ENCODE results near the gene CDC42BPA.

CDC42BPA gene

GRCh38 chr1:227072991-227073390, 245.3 kb downstream of the CDC42BPA start:
- no peak for DNase-seq
- H2BK5ac ChIP-seq (ENCODE audit: low read depth, low read length, poor library complexity) = no peak overlapping the region

GRCh38 chr1:227071895-227072587, 246.3 kb downstream of the CDC42BPA start:
- H3K14ac ChIP-seq (ENCODE audit: low read length) = no peak overlapping the region
- H3K4me1 ChIP-seq (ENCODE audit: control insufficient read depth in 1 of 2, insufficient read depth in 2 of 2, low read length in 2 of 2) = no peaks in the 10 kb centered on the region
- no peak overlapping the region for H3K4me3 ChIP-seq (ENCODE audit: low read depth, low read length)
- no peak overlapping the region for H3K23ac ChIP-seq (ENCODE audit: low read length)
- no CpG with 5 or more reads among the region's 4 CpGs for WGBS (ENCODE audit: extremely low coverage, insufficient coverage, insufficient read length)
- no peak overlapping the region for H4K8ac ChIP-seq (ENCODE audit: low read depth, low read length)
- H3K4me2 ChIP-seq (ENCODE audit: low read length) = no peak overlapping the region
- no peak overlapping the region for H2AFZ ChIP-seq (ENCODE audit: insufficient read depth, low read length, poor library complexity)
- H3K36me3 ChIP-seq (ENCODE audit: control insufficient read depth in 1 of 2, insufficient read depth in 2 of 2, low read length in 2 of 2) = no peaks in the 10 kb centered on the region
- H2BK12ac ChIP-seq (ENCODE audit: low read length) = no peak overlapping the region
- H3K79me1 ChIP-seq (ENCODE audit: low read length) = no peaks in the 10 kb centered on the region
- no peak for DNase-seq
- H2BK120ac ChIP-seq (ENCODE audit: insufficient read depth, low read length, poor library complexity) = no peak overlapping the region
- no peak overlapping the region for H2AK5ac ChIP-seq (ENCODE audit: low read length)
- H3K27me3 ChIP-seq (ENCODE audit: insufficient read depth, low read length) = no peaks in the 10 kb centered on the region
- H3K27ac ChIP-seq (ENCODE audit: low read depth, low read length) = no peak overlapping the region
- H3K9ac ChIP-seq (ENCODE audit: low read length) = no peak overlapping the region
- H3K79me2 ChIP-seq (ENCODE audit: control insufficient read depth, insufficient read depth, low read length, poor library complexity) = no peaks in the 10 kb centered on the region
- no peak overlapping the region for H4K91ac ChIP-seq (ENCODE audit: low read depth, low read length)
- no peak overlapping the region for H2BK5ac ChIP-seq (ENCODE audit: low read depth, low read length, poor library complexity)
- H3K4ac ChIP-seq (ENCODE audit: low read depth, low read length) = no peak overlapping the region
- H3K18ac ChIP-seq (ENCODE audit: low read length) = no peak overlapping the region
- H4K12ac ChIP-seq (ENCODE audit: low read depth, low read length) = no peak overlapping the region
- H3K9me3 ChIP-seq (ENCODE audit: insufficient read depth, low read depth, low read length) = no peaks in the 10 kb centered on the region

More at GRCh38 chr1:227072991-227073390, 245.3 kb downstream of the CDC42BPA start:
- Histone ChIP-seq H3K27me3 (ENCODE audit: insufficient read depth, low read length) (no peaks in the 10 kb centered on the region), H2AFZ (ENCODE audit: insufficient read depth, low read length, poor library complexity) (no peak overlapping the region), H3K4me2 (ENCODE audit: low read length) (no peak overlapping the region), H4K8ac (ENCODE audit: low read depth, low read length) (no peak overlapping the region), H3K36me3 (ENCODE audit: control insufficient read depth in 1 of 2, insufficient read depth in 2 of 2, low read length in 2 of 2) (no peaks in the 10 kb centered on the region), H3K27ac (ENCODE audit: low read depth, low read length) (no peak overlapping the region), H2AK5ac (ENCODE audit: low read length) (no peak overlapping the region), H3K4ac (ENCODE audit: low read depth, low read length) (no peak overlapping the region), H3K79me2 (ENCODE audit: control insufficient read depth, insufficient read depth, low read length, poor library complexity) (no peaks in the 10 kb centered on the region), H2BK12ac (ENCODE audit: low read length) (no peak overlapping the region), H3K4me1 (ENCODE audit: control insufficient read depth in 1 of 2, insufficient read depth in 2 of 2, low read length in 2 of 2) (no peaks in the 10 kb centered on the region), H3K9ac (ENCODE audit: low read length) (no peak overlapping the region), H3K79me1 (ENCODE audit: low read length) (no peaks in the 10 kb centered on the region), H3K4me3 (ENCODE audit: low read depth, low read length) (no peak overlapping the region), H3K14ac (ENCODE audit: low read length) (no peak overlapping the region), H4K91ac (ENCODE audit: low read depth, low read length) (no peak overlapping the region), H4K12ac (ENCODE audit: low read depth, low read length) (no peak overlapping the region), H3K18ac (ENCODE audit: low read length) (no peak overlapping the region), H2BK120ac (ENCODE audit: insufficient read depth, low read length, poor library complexity) (no peak overlapping the region), H3K9me3 (ENCODE audit: insufficient read depth, low read depth, low read length) (no peaks in the 10 kb centered on the region), H3K23ac (ENCODE audit: low read length) (no peak overlapping the region)
- no CpG with 5 or more reads among the region's 2 CpGs for WGBS (ENCODE audit: extremely low coverage, insufficient coverage, insufficient read length)

- Histone ChIP-seq H4K91ac (ENCODE audit: low read depth, low read length) (no peak overlapping the region), H3K23ac (ENCODE audit: low read length) (no peak overlapping the region), H4K12ac (ENCODE audit: low read depth, low read length) (no peak overlapping the region), H2BK120ac (ENCODE audit: insufficient read depth, low read length, poor library complexity) (no peak overlapping the region), H3K14ac (ENCODE audit: low read length) (no peak overlapping the region), H3K9me3 (ENCODE audit: insufficient read depth, low read depth, low read length) (no peaks in the 10 kb centered on the region), H2AK5ac (ENCODE audit: low read length) (no peak overlapping the region), H4K8ac (ENCODE audit: low read depth, low read length) (no peak overlapping the region), H3K79me1 (ENCODE audit: low read length) (no peaks in the 10 kb centered on the region), H3K4me2 (ENCODE audit: low read length) (no peak overlapping the region), H3K36me3 (ENCODE audit: control insufficient read depth in 1 of 2, insufficient read depth in 2 of 2, low read length in 2 of 2) (no peaks in the 10 kb centered on the region), H3K27me3 (ENCODE audit: insufficient read depth, low read length) (no peaks in the 10 kb centered on the region), H2BK12ac (ENCODE audit: low read length) (no peak overlapping the region), H3K18ac (ENCODE audit: low read length) (no peak overlapping the region), H3K9ac (ENCODE audit: low read length) (no peak overlapping the region), H2BK5ac (ENCODE audit: low read depth, low read length, poor library complexity) (no peak overlapping the region), H3K79me2 (ENCODE audit: control insufficient read depth, insufficient read depth, low read length, poor library complexity) (no peaks in the 10 kb centered on the region), H3K4me1 (ENCODE audit: control insufficient read depth in 1 of 2, insufficient read depth in 2 of 2, low read length in 2 of 2) (no peaks in the 10 kb centered on the region), H3K27ac (ENCODE audit: low read depth, low read length) (no peak overlapping the region), H2AFZ (ENCODE audit: insufficient read depth, low read length, poor library complexity) (no peak overlapping the region), H3K4ac (ENCODE audit: low read depth, low read length) (no peak overlapping the region), H3K4me3 (ENCODE audit: low read depth, low read length) (no peak overlapping the region)
- no peak for DNase-seq
- no CpG with 5 or more reads among the region's 4 CpGs for WGBS (ENCODE audit: extremely low coverage, insufficient coverage, insufficient read length)
Measured at GRCh38 chr1:227070638-227071285, 247.5 kb downstream of the CDC42BPA start.

GRCh38 chr1:227069490-227069889, 248.8 kb downstream of the CDC42BPA start:
- Histone ChIP-seq H3K4ac (ENCODE audit: low read depth, low read length) (no peak overlapping the region), H2BK120ac (ENCODE audit: insufficient read depth, low read length, poor library complexity) (no peak overlapping the region), H3K36me3 (ENCODE audit: control insufficient read depth in 1 of 2, insufficient read depth in 2 of 2, low read length in 2 of 2) (no peaks in the 10 kb centered on the region), H3K79me1 (ENCODE audit: low read length) (no peaks in the 10 kb centered on the region), H2AFZ (ENCODE audit: insufficient read depth, low read length, poor library complexity) (no peak overlapping the region), H3K4me2 (ENCODE audit: low read length) (no peak overlapping the region), H4K8ac (ENCODE audit: low read depth, low read length) (no peak overlapping the region), H3K18ac (ENCODE audit: low read length) (no peak overlapping the region), H4K12ac (ENCODE audit: low read depth, low read length) (no peak overlapping the region), H3K4me1 (ENCODE audit: control insufficient read depth in 1 of 2, insufficient read depth in 2 of 2, low read length in 2 of 2) (no peaks in the 10 kb centered on the region), H3K79me2 (ENCODE audit: control insufficient read depth, insufficient read depth, low read length, poor library complexity) (no peaks in the 10 kb centered on the region), H3K9ac (ENCODE audit: low read length) (no peak overlapping the region), H3K4me3 (ENCODE audit: low read depth, low read length) (no peak overlapping the region), H3K27me3 (ENCODE audit: insufficient read depth, low read length) (no peaks in the 10 kb centered on the region), H3K9me3 (ENCODE audit: insufficient read depth, low read depth, low read length) (no peaks in the 10 kb centered on the region), H3K27ac (ENCODE audit: low read depth, low read length) (no peak overlapping the region), H2AK5ac (ENCODE audit: low read length) (no peak overlapping the region), H4K91ac (ENCODE audit: low read depth, low read length) (no peak overlapping the region), H2BK5ac (ENCODE audit: low read depth, low read length, poor library complexity) (no peak overlapping the region), H3K14ac (ENCODE audit: low read length) (no peak overlapping the region), H3K23ac (ENCODE audit: low read length) (no peak overlapping the region), H2BK12ac (ENCODE audit: low read length) (no peak overlapping the region)
- no CpG with 5 or more reads among the region's 2 CpGs for WGBS (ENCODE audit: extremely low coverage, insufficient coverage, insufficient read length)
- no peak for DNase-seq
